Hematopoietic multipotent progenitor cell treated with erythropoietin and hydrocortisone succinate and interleukin-3 and kit ligand, for 4 days (in vitro differentiated cells): Measurements from ENCODE around the gene MICU1.
"Not testable (repeated sequence)": the region's sequence is repeated elsewhere in the genome, so short reads cannot be mapped to it uniquely, and the experiment has no call there.

Experiments
- DNase-seq: peaks from one replicate; pipeline ENCODE4 v3.0.0-alpha.2; 2015

Gene MICU1

DNA sequence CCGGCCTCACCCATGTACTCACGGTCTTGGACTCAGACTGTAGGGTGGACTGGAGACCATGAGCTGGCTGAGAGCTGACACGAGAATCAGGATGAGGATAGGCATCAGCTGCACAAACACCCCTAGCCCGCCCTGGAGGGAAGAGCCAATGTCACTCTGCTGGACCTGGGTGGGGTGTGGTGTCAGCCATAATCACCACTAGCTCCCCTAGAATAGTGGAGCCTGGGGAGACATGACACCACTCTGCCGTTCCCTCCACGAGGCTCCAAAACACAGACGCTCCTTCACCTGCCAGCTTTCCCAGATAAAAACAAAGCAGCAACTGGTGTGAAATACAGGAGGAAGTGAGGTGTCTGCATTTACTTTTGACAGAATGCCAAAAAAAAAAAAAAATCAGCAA, 287.7 kb downstream of the MICU1 start:
- DNase-seq, result no peak

DNA sequence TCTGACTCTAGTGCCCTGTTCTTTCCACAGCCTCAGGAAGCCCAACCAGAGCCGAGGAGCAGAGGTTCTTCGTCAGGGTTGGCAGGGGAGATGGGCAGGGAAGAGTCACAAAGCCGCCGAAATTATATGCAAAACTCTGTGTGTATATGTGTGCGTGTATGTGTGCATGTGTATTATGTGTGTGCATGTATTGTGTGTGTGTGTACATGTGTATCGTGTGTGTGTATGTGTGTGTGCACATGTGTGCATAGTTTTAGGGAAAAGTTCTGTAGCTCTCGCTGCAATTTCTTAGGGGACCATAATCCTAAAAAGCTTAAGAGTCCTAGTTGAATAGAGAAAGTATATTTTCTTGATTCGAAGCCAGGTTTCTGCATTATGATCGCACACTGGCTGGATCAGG, 288.2 kb downstream of the MICU1 start:
- no peak for DNase-seq

DNA sequence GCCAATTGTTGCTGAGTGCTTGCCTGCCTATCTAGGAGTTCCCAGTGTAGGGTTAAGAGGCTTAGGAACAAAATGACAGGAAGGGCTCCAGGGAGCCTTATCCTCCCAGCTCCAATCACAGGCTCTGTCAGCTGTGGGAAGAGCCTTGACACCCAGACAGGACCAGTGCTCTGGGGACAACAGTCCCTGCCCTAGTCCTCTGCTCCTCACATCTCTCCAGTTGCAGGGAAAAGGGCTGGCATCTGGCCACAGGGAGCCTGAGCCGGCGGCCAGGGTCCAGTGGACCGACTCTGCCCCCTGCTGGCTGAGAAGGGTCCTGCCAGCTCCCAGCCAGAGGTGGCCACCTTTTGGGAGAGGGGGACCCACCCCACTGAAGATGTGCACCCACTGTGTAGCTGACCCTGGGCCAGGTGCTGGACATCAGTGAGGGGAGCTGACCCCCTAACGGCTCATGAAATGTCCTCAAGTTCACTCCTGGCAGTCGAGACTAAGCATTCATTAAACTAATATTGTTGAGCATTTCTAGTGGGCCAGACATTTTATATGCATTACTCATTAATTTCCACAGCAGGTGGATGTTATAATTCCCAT, 288.7 kb downstream of the MICU1 start:
- peak; percentile 70 for DNase-seq

DNA sequence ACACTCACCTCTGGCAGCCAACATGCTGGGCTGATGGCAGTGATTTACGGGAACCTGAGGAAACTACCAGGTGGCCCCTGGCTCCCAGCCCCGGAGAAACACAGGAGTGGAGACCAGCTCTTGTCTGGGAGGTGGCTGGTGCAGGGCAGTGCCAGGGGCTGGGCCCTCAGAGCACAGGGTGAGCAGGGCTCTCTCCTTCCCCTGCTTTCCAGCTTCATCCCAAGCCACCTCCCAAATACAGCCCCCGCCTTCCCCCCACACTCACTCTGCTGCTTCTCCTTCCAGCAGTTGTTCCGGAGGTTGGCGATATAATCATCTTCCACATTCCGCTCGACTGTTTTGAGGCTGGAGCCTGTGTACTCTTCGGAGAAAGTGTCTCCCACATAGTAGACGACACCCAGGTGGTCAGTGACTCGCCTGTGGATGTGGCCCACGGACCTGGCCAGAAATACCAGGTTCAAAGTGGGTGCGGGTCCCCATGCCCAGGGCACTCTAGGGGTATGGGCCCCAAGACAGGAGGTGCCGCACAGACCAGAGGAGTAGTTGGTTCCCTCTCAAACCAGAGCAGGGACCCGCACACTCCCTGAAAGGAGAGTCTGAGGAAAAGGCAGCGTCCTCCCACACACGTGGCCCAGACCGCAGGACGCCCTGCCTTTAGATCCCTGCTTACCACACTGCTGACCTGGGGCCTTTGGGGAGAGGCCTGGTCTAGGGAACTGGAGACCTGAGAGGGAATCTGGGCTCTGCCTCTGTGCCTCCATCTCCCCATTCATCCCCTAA, 289.4 kb downstream of the MICU1 start:
- DNase-seq, result no peak

DNA sequence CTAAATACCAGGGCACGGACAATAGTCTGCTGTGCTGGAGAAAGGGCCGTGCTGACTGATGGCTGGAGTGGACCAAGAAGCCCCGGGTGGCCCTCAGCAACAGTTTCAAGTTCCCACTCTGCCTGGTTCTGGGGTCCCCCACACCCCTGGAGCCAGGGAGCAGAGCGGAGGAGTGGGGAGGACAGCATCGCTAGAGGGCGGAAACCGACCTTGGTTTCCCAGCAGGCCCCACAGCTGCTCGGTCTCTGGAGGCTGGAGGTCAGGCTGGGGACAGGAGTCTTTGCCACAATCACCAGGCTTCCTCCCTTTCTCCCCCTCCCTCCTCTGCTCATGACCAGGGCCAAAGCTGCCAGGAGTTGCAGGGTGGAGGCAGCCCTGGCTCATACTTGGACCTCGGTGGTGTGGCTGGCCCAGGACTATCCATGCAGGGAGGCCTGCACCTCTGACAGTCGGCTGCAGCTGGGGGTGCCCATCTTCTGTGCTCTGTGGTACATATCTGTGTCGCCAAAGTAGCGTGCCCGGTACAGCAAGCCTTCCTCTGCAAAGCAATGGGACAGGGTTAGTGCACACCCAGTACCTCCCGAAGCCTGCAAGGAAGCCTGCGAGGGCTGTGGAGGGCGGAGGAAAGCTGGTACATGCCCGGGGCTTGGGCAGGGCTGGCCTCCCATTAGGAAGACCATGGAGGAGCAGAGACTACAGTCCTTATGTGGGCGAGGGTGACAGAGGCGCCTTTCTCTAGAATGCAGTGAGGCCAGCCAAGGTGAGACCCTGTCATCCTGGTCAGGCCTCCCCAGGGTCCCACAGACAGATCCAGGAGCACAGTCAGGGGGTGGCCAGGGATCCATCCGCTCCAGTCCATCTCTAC, 290.3 kb downstream of the MICU1 start:
- peak; percentile 73 for DNase-seq

DNA sequence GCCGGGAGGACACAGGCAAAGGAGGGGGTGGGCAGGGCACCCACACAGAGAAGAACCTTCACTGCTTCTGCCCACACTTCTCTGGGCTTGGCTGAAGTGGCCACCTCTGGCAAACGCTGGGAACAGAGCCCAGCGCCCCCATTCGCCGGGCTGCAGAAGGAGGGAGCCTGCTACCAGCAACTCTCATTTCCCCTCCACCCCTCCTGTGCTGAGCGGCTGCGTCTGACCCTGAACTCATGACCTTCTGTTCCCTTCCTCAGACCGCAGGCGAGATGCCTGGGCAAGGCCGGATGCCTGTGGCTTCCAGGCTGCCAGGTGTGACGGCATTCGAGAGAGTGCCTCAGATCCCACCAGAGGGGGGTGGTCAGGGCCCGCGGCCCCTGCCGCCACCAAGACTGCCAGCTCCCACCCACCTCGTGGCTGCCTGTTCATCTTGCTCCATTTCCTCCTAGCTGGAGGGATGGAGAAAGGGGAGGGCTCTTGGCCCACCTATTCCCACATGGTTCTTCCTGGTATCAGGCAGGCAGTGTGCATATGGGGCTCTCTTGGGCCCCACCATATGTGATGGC, 291.0 kb downstream of the MICU1 start:
- DNase-seq, result peak; percentile 94

DNA sequence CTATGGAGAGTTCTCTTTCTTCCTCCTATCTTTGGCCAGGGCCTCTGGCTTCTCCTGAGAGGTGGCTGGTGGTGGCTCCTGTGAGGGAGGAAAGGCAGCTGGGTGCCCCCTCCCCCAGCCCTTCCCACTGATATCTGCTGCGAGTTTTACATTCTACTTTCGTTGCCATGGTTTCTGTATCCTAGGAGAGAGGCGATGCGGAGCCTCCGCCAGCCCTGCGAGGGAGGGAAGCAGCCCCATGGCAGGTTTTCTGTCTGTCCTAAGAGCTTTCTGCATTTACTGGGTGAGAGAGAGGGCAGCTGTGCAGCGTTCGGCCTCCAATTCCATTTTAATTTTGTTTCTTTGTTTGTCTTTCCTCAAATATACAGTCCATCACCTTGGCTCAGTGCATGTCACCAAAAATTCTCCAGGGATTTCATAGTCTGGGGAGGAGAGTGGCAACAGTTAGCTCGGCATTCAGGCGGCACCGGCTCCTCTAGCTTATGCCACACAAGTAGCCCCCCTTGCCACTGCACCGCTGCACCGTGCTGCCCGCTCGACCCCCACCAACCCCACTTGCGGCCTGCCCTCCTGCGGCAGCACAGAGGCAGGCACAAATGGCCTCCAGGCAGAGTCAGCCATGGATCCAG, 291.6 kb downstream of the MICU1 start:
- DNase-seq, result peak; percentile 55

DNA sequence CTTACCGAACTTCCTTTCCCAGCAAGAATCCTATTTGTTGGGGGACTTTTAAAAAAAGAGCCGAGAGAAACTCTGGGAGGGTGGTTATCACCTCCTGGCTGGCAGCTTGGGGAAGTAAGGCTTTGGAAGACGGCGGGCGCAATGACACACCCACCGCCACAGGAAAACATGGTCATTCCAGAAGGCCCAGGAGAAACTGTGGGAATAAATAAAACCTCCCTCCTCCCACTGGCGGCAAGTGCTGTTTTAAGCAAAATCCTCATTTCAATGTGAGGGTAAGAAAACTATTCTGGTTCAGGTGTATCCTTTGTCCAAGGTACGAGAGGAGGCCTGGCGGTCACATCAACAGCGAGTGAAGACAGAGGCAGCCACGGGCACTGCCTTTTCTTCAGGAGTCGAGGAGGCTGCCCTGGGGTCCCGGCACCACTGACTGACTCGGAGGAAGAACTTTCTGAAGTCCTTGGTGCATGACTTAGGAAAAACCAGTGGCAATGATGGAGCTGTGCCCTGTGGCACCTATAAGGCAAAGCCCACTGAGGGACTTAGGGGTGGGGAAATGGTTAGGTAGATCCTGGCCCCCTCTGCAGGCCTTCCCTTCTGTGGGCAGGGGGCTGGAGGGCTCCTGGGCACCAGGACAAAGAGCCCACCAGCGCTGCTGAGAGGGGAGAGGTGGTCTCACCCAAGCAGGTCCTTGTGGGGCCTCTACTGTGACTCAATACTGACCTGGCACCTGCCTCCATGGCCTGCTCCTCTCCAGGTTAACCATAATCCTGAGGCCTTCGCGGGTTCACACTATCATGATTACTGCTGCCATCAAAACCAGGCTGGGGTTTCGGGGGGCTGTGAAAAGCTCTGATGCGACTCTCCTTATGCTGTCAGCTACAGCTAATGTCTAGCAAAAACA, 292.5 kb downstream of the MICU1 start:
- no peak for DNase-seq

DNA sequence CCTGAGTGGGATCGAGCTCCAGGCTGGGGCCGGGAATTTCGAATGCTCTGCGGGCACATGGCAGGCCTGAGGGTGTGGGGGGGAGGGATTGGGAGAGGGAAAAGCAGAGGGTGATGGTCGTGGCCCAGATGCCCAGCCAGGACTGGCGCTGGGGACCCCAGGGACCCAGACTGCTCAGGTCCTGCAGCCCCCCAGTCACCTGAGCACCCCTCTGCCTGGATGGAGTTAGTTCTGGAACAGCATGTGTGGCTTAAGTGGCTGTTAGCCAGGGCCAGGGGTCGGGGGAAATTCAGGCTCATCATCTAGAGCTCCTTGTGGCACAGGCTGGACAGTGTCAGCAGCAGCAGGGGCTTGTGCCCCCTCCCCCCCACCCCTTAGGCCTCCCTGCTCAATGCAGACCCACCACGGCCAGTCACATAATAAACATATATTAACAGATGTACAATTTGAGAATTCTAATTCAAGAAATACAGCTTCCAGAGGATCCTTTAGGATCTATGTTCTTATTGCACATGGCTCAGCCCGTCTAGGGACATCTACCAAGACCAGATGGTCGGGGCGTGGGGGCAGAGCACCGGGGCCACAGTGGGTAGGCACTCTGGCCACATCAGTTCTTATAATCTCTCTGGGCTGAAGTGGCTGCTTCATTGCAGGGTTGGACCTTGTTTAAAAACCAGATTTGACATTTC, 293.3 kb downstream of the MICU1 start:
- DNase-seq, result peak; percentile 87

DNA sequence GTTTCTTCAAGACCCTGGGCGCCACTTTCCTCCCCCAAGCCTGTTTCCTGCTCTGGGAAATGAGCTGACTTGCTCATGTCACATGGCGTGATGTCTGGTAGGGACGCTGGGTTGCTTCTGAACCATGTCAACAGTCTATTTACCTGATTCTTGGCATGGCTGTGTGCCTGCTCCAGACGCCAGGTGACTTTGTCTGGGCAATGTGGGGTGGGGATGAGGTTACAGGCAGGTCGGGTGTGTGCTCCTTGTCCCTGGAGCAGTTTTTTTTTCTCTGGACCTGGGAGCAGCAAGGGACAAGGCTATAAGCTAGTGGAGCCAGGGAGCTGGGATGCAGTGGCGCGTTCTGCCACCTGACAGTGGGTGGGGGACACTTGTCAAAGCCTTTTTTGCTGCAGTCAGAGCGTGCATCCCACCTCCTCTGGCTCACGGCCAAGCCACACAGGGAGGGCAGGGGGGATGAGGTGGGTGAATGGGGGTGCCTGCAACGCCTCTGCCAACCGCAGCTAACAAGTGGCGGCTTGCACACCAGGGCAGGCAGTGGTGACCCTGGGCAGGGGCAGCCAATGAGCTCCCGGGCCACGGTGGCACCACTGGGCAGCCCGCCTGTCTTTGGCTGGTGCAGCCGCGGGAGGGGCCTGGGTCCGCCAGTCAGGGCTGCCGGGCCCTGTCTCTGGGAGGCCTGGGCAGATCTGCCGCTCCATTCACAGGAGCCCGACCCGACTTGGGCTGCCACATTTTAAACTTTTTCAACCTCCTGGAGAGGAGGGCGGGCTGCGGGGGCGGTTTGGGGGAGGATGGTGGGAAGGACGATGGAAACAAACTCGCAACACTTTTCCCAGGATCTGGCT, 294.1 kb downstream of the MICU1 start:
- peak; percentile 99 for DNase-seq

DNA sequence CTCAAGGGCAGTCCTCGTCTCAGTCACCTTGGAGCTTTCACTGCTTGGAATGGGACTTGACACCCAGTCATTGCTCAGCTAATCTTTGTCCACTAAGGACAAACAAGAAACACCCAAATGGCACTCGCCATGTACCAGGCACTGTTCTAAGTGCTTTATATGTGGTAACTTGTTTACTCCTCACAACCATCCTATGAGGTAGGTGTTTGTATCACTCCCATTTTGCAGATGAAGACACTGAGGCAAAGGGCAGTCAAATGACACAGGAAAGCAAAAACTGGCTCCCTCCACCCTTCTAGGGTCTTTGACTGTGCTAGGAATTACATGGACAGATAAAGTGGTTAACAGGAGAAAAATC, 295.8 kb downstream of the MICU1 start:
- DNase-seq, result no peak

DNA sequence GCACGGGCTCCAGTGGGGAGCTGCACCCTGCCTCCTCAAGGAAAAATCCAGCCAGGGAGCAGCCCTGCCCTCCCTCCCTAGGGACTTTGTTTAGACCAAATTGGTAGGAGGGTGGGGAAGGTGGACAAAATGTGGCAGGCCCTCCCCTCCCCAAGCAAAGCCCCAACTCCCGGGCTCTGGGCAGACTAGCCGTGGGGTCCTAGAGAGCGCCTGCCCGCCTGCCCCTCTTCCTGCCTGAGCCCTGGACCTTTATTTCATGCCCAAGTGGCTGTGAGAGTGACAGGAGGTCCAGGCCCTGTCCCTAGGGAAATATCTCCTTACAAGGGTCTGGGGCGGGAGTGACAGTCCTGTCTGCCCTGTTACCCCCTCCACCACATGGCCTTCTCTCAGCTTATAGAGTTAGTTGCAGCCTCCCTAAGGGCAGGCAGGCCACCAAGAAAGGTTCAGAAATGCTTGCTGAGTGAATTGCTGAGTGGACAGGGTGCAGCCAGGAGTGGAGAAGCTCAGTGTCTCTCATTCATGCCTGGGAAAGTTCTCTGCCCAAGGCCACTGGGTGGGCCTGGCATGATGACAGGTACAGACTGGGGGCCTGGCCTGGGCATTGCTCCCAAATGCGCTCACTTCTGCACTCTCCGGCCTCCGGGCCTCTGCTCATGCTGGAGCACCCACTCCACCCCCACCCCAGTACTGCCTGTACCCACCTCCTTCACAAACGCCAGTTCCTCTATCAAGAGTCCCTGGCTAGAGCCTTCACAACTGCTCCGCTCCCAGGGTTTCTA, 296.4 kb downstream of the MICU1 start:
- peak; percentile 50 for DNase-seq

DNA sequence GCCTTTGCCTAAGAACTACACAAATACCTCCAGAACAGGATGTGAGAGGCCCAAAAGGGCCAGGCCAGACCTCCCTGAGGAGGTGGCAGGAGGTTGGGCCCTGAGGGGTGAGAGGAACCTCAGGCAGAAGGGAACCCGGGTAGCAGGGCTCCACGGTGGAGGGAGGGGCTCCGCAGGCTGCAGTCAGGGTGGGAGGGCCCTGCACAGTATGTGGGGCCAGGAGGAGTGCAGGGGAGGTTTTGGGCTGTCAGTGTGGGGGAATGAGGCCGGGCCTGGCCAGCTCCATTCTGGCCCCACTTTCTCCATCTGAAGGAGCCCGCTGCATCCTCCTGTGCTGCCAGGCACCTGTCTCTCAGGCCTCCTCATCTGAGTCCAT, 297.1 kb downstream of the MICU1 start:
- DNase-seq, result peak; percentile 69

DNA sequence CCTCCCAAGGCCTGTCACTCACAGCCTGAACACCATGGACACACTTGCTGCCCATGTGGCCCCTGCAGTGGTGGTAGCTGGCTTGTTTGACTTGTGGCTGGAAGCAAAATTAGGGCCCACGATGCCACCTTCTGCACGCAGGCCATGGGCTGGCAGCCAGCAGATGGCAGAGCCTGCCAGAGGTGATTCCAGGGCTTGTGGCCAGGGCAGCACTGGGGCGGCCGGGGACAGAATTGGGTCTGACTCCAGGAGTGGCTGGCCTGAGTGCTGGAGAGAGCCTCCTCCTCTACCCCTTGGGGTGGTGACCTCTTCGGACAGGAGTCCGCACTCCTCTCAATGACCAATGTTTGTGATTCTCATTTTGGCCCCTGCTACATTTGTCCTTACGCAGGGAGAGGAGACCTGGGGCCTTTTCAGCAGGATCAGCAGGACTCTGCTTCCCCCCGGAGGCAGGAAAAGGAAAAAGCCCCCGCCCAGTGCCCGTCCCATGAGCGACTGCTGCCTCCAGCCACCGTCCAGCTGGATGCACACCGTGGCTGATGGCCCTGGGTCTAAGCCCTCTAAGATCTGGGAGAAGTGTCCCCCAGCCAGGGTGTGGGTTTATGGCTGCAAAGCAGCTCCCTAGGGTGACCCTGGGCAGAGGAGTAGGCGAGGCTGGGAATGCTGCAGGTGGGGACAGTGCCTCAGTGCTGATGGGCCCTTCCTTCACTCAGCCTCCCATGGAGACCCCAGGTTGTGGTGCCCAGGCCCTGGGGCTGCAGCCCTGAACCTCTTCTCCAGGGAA, 297.6 kb downstream of the MICU1 start:
- DNase-seq, result peak; percentile 78

DNA sequence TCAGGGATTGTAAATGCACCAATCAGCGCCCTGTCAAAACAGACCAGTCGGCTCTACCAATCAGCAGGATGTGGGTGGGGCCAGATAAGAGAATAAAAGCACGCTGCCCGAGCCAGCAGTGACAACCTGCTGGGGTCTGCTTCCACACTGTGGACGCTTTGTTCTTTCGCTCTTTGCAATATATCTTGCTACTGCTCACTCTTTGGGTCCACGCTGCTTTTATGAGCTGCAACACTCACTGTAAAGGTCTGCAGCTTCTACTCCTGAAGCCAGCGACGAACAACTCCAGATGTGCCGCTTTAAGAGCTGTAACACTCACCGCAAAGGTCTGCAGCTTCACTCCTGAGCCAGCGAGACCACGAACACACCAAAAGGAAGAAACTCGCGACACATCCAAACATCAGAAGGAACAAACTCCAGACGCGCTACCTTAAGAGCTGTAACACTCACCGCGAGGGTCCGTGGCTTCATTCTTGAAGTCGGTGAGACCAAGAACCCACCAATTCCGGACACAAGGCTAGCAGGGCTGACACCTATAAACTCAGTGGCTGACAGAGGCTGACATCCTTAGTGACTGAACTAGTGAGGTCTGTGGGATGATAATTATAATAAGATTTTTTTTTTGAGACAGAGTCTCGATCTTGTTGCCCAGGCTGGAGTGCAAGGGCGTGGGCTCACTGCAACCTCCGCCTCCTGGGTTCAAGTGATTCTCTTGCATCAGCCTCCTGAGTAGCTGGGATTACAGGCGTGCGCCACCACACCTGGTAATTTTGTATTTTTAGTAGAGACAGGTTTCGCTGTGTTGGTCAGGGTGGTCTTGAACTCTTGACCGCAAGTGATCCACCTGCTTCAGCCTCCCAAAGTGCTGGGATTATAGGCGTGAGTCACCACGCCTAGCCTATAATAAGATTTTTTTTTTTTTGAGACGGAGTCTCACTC, 298.9 kb downstream of the MICU1 start:
- peak; percentile 76 for DNase-seq

DNA sequence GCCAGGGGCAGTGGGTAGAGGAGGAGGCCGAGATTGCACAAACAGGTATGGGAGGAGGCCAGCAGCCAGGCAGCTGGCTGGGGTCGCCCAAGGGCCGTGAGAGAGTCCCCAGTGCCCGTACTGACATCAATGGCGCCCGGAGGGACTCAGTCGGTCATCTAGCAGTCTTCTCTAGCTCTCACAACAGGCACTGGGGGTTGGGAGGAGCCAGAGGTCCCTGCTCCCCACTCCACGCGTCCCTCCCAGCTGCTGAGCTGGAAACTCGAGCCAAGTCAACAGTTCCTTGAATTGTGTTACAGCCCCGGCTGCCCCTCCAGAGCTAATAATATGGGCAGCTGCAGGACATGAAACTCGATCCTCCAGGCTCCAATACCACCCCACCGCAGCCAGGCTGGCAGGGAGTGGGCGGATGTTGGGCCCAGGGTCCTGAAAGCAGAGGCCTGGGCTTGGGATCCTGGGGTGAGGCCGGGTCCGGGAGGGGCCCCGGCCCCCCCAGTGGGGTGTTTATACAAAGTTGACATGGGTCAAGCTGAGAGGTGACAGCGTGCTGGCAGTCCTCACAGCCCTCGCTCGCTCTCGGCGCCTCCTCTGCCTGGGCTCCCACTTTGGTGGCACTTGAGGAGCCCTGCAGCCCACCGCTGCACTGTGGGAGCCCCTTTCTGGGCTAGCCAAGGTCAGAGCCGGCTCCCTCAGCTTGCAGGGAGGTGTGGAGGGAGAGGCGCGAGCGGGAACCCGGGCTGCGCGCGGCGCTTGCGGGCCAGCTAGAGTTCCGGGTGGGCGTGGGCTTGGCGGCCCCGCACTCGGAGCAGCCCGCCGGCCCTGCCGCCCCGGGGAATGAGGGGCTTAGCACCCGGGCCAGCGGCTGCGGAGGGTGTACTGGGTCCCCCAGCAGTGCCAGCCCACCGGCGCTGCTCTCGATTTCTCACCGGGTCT, 300.4 kb downstream of the MICU1 start:
- DNase-seq, result not testable (repeated sequence)
